Inflammatory macrophage treated with lipopolysaccharide for 1 hour (primary cell): ENCODE data around the gene KIF1C.
"Not testable (repeated sequence)": the region's sequence is repeated elsewhere in the genome, so short reads cannot be mapped to it uniquely, and the experiment has no call there.

Source experiments
- DNase-seq, 2 donors: peaks; one replicate each; pipeline ENCODE4 v3.0.0-alpha.2; 2020 to 2022

KIF1C gene

DNA sequence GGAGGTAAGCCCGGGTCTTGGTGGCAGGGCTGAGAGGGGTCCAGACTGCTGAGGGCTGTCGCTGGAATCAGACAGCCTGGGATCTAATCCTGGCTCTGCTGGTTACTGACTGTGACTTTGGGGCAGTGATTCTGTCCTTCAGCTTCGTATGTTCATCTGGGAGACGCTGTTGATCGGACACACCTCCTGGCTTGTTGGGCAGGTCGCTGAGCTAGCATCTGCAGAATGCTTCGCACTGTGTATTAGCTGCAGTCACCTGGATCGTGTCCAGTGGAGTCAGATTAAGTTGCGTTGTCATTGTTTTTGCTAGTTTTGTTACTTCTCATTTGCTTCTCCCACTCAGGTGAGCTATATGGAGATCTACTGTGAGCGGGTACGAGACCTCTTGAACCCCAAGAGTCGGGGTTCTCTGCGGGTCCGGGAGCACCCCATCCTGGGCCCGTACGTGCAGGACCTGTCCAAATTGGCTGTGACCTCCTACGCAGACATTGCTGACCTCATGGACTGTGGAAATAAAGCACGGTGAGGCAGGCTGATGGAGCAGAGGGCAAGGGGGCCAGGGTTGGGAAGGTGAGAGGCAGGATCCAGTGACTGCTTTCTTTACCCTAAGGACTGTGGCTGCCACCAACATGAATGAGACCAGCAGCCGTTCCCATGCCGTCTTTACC is 4.5 kb downstream of the KIF1C start:
- DNase-seq = no peak

DNA sequence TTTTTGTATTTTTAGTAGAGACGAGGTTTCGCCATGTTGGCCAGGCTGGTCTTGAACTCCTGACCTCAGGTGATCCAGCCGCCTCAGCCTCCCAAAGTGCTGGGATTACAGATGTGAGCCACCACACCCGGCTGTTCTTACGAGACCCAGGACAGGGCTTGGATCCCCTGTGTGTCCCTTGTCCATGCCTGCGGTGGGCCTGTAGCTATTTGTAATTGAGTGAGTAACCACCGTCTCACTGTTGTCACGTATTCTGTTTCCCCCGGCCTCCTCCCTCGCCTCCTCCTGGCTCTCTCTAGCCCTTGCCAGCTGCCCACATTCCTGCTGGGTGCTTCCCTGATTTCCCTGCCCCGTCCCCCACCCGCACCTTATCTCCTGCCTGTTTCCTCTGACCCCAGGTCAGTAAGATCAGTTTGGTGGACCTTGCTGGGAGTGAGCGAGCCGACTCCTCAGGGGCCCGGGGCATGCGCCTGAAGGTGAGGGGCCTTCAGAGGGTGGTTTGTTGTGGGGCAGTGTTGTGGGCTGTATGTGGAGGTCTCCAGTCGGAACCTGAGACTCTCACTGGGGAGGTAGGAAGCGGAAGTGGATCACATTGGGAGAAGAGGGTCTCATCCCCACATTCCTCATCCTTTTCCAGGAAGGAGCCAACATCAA is 5.6 kb downstream of the KIF1C start:
- no peak for DNase-seq

DNA sequence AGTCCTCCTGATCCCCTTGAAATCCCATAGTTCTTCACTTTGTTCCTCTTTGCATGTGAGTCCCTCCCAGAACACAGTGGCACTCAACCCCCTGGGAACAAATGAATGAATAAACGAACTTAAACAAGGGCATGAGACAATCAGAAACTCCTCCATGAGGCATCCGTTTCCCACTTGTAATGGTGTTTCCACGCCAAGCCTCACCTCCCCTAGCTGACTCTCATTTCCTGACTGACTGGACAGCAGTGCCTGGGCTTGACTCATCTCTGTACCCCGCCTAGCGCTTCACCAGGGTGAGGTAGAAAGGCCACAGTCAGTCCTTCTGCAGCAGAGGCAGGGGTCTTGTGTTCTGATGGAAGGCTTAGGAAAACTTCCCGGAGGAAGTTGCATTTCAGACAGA is 14.2 kb downstream of the KIF1C start:
- peak in 1 of 2 donors; percentile 53 for DNase-seq

DNA sequence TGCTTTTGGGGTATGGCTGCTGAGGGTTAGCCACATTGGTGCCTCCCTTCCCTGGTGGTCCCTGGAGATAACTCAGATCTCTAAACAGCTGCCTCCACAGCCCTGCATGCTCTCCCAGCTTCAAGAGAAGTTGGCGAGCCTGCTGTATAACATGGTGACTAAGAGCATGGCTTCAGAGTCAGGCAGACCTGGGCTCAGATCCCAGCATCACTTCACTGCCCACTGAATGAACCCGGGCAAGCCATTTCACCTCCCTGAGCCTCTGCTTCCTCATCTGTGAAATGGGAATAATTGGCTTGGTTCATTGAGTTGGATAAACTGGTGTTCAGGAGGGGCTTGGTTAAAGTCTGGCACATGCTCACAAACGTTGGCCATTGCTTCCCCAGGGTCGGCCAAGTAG is 16.6 kb downstream of the KIF1C start:
- no peak for DNase-seq

DNA sequence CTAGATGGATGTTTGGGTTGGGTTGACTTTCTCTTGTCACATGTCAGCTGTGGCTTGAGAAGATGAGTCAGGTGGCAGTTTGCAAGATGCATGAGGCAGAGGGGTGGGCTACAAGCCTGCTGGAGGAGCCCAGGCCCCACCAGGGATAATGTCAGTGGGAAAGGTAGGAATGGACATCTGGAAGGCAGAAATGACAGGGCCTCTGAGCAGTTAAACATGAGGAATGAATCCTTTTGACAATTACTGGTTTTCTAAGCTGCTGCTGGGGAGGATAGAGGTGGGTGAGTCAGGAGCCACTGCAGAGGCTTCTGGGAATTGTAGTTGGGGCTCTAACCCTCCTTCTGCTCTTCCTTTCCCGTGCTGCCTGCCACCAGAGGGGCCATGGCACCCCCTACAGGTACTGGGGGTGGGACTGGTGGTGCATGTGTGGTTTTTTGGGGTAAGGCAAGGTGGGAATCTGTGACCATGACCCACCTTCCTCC is 21.8 kb downstream of the KIF1C start:
- DNase-seq = peak in 1 of 2 donors; percentile 15

DNA sequence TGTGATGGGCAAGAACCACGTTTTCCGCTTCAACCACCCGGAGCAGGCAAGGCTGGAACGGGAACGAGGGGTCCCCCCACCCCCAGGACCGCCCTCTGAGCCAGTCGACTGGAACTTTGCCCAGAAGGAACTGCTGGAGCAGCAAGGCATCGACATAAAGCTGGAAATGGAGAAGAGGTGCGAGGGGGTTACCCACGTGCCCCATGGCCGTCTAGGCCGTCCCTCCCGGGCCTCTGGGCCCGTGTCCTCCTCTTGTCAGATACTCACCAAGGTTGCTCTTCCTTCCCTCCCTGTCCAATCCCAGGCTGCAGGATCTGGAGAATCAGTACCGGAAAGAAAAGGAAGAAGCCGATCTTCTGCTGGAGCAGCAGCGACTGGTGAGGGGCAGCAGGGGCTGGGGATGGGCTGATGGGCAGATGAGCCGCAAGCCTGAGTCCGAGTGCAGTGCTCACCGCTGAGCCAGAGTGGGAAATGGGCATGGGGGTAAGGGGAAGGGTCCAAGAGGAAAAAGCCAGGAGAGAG is 22.8 kb downstream of the KIF1C start:
- DNase-seq = no peak

DNA sequence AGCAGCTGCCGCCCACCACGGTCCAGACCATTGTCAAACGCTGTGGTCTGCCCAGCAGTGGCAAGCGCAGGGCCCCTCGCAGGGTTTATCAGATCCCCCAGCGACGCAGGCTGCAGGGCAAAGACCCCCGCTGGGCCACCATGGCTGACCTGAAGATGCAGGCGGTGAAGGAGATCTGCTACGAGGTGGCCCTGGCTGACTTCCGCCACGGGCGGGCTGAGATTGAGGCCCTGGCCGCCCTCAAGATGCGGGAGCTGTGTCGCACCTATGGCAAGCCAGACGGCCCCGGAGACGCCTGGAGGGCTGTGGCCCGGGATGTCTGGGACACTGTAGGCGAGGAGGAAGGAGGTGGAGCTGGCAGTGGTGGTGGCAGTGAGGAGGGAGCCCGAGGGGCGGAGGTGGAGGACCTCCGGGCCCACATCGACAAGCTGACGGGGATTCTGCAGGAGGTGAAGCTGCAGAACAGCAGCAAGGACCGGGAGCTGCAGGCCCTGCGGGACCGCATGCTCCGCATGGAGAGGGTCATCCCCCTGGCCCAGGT is 24.5 kb downstream of the KIF1C start:
- no peak for DNase-seq

DNA sequence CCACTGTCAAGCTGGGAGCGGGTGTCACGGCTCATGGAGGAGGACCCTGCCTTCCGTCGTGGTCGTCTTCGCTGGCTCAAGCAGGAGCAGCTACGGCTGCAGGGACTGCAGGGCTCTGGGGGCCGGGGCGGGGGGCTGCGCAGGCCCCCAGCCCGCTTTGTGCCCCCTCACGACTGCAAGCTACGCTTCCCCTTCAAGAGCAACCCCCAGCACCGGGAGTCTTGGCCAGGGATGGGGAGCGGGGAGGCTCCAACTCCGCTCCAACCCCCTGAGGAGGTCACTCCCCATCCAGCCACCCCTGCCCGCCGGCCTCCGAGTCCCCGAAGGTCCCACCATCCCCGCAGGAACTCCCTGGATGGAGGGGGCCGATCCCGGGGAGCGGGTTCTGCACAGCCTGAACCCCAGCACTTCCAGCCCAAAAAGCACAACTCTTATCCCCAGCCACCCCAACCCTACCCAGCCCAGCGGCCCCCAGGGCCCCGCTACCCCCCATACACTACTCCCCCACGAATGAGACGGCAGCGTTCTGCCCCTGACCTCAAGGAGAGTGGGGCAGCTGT is 25.9 kb downstream of the KIF1C start:
- no peak for DNase-seq

DNA sequence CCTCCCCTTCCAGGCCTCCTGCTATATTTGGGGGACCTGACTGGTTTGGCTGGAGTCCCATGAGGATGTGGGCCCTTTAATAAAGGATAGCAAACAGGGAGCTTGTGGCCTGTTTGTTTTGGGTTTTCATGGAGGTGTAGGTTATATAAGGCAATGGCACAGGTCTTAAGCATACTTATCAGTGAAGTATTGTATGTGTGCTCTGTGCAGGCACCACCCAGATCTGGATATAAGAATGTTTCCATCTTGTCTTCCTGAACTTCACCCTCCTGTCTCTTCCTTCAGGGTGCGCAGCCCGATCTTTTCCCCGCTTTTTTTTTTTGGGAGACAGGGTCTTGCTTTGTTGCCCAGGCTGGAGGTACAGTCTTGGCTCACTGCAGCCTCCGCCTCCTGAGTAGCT is 26.9 kb downstream of the KIF1C start:
- no peak for DNase-seq

DNA sequence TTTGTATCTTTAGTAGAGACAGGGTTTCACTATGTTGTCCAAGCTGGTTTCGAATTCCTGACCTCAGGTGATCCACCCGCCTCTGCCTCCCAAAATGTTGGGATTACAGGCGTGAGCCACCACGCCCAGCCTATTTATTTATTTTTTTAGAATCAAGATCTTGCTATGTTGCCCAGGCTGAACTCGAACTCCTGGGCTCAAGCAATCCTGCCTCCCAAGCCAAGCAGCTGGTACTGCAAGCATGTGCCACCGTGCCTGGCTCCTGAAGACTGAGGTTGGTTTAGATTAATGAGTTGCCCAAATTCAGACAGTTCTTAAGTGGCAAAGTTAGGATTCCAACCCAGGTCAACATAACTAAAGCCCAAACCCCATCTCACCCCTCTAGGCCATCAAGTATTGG is 29.5 kb downstream of the KIF1C start:
- DNase-seq = no peak

DNA sequence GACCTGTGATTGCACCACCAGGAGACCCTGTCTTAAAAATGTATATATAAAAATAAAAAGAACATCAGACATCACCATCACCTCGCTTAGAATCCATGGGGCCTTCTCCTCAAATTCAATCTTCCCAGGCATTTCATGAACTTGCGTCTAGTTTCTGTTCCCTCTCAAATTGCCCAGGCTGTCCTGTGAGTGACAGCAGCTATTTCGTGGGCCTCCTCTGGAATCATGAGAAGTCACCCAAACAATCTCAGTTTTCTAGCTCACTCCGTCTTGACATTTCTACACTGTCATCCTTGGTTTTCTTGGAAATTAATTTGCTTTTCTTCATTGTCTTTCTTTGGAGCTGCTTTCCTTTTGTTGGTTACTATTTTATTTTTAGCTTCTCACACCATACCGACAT is 30.2 kb downstream of the KIF1C start:
- peak; percentile 13 to 30 for DNase-seq

DNA sequence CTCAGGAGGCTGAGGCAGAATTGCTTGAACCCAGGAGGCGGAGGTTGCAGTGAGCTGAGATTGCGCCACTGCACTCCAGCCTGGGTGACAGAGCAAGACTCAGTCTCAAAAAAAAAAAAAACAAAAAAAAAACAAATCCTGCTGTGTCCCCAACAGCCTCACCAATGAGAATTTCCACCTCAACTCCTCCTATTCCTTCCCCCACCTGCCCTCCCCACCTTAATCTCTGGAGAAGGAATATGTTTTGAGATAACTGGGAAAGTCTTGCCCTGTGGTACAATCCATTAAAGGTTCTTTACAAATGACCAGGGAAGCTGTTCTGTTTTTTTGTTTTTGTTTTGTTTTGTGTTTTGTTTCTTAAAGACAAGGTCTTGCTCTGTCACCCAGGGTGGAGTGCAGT is 32.4 kb downstream of the KIF1C start:
- not testable (repeated sequence) for DNase-seq

DNA sequence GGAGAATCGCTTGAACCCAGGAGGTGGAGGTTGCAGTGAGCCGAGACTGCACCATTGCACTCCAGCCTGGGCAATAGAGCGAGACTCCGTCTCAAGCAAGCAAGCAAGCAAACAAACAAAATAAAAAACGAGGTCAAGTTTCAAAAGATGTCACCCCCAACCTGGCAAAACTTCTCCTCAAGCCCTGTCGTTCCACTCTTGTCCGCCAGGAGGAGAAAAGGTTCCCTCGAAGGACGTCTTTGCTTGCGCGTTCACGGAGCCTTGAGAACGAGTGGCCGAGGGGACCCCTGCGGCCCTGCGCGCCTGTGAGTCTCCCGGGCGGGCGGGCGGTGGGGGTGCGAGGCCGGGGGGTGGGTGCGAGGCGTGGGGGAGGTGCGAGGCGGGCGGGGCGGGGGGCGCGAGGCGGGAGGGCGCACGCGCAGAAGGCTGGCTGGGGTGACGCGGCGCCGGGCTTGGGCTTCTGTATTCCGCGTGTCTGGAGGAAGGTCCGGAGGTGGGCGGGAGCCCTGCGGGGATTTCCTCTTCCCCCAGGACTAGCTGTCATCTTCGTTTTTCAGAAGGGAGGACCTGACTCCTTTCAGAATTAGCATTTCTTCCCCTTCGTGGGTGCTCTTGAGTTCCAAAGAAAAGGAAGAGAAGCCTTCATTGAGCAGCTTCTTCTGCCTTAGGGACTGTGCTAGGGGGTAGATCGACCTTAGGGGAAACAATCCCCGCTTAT is 33.8 kb downstream of the KIF1C start:
- peak; percentile 96 to 97 for DNase-seq

DNA sequence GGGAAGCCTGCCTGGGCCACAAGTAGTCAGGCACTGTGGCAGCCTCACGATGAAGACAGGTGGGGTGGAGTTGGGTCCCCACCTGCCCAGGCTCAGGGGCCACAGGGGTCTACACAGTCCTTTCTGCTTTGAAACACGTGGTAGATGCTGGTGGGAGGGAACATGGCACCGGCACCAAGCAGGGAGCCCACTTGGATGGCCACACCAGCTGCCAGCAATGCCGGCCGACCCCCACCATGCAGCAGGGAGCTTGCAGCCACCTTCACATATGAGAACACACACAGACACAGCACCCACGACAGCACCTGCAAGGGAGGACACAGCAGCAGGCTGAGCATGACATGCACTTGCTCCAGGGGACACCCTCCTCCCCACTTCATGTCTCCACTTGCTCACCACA is 35.1 kb downstream of the KIF1C start:
- no peak for DNase-seq

DNA sequence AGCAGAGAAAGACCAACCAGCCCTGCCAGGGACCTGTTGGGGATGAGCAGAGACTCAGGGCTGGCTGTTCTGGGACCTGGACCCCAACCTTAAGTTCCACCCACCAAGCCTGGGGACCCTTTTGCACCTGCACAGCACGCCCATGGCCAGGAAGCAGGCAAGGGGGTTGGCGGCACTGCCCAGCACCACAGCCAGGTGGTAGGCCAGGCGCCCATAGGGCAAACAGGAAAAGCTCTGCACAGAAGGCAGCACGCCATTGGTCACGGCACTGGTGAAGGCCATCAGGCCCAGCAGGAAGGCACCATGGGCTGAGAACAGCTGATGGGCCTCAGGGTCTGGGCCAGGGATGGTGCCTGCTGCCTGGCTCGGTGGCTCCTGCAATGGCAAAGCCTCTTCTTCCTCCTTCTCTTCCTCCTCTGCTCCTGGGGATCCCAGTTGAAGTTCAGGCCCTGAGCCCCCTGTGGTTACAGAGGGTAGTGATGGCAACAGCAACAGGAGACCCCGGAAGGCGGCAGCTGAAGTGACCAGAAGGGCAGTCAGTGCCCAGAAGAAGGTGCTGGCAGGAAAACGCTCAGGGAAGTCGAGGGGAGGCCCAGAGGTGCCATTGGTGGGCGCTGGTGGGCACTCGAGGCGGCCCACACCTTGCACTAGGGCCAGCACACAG is 35.7 kb downstream of the KIF1C start:
- DNase-seq = no peak

DNA sequence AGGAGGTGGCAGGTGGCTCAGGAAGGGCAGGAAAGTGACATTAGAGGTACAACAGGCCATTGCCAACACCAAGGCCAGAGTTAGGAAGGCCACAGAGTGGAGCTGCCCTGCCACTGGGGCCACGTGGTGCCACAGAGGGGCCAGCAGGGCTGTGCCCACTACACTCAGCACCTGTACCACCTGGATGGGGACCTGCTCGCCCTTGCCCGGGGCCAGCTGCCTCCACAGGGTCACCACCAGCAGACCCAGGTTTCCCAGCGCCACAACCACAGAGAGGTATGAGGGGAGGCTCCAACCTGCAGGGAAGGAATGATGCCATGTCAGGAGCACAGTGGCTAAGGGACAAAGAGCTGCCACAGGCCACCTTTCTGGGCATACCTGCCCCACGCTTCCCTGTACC is 36.3 kb downstream of the KIF1C start:
- no peak for DNase-seq

DNA sequence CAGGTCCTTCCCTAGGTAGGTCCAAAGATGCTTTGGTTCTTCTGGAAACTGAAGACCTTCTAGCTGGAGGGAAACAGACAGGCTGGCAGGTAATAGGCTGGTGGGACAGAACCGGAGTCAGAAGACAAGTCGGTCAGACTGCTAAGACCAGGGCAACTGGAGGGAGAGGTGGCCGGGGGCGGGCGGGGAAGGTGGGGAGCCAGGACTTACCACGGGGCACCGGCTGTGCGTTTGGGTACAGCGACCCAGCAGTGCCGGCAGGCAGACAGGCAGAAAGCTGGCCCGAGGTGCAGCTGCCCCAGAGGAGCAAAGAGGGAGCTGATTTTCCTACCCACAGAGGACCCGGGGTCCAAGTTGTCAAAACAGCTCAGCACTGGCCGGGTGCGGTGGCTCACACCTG is 36.9 kb downstream of the KIF1C start:
- no peak for DNase-seq

DNA sequence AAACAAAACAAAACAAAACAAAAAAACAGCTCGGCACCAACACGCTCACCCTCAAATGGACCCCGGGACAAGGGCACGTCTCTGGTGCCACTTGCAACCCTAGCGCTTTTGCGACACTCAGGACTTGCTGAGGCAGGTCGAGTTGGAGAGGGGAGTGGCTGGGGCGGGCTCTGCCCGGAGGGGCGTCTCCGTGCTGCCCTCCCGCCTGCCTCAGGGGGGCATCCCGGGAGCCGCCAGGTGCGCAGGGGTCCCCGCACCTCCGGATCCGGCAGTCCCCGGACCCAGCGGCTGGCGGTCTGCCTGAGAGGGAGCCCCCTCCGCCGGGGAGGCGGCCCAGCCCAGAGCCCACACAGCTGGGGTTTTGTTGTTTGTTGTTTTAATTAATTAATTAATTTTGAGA is 37.6 kb downstream of the KIF1C start, which contains the start of gene SLC52A1:
Gene SLC52A1 (minus strand): TSS at position 112 of the 400 bp plus-strand sequence. CDS start 820 bp downstream, outside the sequence.
- no peak for DNase-seq

DNA sequence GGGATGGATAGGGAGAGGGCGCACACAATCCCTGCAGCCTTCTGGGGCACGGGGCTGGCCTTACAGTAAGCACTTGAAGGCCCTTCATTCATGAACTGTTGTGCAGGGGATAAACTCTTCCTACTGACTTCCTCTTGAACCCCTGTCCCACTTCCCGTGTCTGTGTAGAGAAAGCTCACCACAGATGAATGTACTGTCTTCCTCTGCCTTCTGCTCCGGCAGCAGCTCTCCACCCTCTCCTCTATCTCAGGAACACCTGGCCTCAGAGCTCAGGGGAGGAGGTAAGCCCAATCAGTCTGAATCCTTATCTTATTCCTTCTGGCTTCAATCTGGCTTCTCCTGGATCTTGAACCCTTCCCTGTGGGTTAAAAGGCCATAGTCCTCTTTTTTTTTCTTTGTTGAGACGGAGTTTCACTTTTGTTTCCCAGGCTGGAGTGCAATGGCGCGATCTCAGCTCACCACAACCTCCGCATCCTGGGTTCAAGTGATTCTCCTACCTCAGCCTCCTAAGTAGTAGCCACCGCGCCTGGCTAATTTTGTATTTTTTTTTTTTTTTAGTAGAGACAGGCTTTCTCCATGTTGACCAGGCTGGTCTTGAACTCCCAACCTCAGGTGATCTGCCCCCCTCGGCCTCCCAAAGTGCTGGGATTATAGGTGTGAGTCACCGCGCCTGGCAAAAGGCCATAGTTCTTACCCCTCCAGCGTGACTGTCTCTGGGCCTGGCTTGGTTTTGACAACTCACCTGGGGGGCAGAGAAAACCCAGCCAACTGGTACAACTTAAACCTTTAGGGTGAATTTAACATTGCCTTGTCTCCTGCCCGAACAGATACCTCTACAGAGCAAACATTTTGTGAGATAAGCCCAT is 44.6 kb downstream of the KIF1C start:
- no peak for DNase-seq

DNA sequence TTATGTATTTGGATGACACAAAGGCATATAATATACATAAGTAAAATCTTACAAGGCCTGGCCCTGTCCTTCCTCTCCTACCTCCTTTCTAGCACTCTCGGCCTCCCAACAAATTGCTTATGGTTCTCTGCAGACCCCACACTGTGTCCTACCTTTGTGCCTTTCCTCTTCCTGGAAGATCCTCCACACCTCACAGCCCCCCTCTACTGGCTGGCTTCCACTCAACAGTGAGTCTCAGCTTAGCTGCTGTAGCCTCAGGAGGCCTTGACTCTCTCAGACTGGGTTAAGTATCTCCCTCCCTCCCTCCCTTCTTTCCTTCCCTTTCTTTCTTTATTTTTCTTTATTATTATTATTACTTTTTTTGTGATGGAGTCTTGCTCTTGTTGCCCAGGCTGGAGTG is 45.8 kb downstream of the KIF1C start:
- no peak for DNase-seq

DNA sequence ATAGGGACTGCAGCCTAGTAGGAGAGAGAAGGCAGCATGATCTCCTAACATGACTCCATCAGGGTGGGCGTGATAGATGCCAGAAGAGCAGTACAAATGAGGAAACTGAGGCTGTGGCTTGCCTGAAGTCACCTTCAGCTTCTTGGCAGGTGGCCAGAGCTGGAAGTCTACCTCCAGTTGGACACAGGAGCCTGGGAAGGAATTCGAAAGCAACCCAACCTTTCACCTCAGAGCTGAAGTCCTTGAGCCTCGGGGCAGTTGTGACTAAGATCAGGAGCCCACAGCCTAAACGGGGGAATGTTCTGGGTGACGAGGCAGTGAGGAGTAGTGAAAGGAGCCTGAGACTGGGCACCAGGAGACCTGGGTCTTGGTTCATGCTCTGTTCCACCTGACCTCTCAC is 46.9 kb downstream of the KIF1C start:
- DNase-seq = no peak

DNA sequence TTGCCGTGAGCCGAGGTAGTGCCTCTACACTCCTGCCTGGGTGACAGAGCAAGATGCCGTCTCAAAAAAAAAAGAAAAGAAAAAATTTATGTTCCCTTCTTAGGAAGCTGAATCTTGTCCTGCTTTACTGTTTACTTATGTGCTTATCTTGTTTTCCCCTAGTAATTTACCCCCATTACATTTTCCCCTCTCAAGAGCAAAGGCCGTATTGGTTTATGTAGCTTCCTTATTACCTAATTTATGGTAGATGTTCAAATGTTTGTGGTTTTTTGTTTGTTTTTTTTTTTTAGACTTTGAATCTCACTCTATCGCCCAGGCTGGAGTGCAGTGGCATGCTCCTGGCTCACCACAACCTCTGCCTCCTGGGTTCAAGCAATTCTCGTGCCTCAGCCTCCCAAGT is 47.7 kb downstream of the KIF1C start:
- DNase-seq = no peak
